PC-9 (cell line): ENCODE results near the gene SSR1. TPM values are rescaled to one million over a fixed set of nuclear protein-coding genes. Genes with fewer than 3 reads are reported as not detected.

Experiments
- BruUV-seq: library from RNA; stranded (reverse); fragments of 400-500 nt; replicated peaks from 2 replicates; lab custom pipeline; 2021; lab: Mats Ljungman, UMichigan
- CTCF ChIA-PET: fragments of 300-600 bp; sonication (Branson Sonifier 250); formaldehyde crosslinking; loops from one replicate; lab custom pipeline; 2022; ENCODE audit warnings: antibody characterized with exemption; lab: Charles Lee
- POLR2A ChIA-PET: fragments of 300-600 bp; sonication (Branson Sonifier 250); formaldehyde crosslinking; loops from one replicate; lab custom pipeline; 2022; ENCODE audit warnings: antibody characterized with exemption; ENCODE audit not compliant: unreplicated experiment; lab: Charles Lee
- DNase-seq, 2 experiments: peaks; one replicate each; pipeline versions ENCODE4 v3.0.0 to v3.0.0-alpha.2; 2015 to 2022; ENCODE audit warnings: mixed read lengths in 1 of 2
- H2AFZ ChIP-seq: fragments of 200-600 bp; sonication (generic); 2 replicates; pipeline ENCODE4 v1.8.1; 2017; ENCODE audit warnings: antibody characterized with exemption
- H3F3A ChIP-seq: fragments of 200-600 bp; sonication (generic); 2 replicates; pipeline ENCODE4 v1.8.1; 2017; ENCODE audit warnings: antibody characterized with exemption, mild to moderate bottlenecking, low read depth; ENCODE audit not compliant: insufficient read depth
- H3K27ac ChIP-seq: fragments of 200-600 bp; sonication (generic); 2 replicates; pipeline ENCODE4 v1.6.1; 2016; ENCODE audit warnings: mixed run types
- H3K27me3 ChIP-seq: fragments of 200-600 bp; sonication (generic); 2 replicates; pipeline ENCODE4 v1.6.1; 2016; ENCODE audit warnings: low read depth, mixed run types; ENCODE audit not compliant: insufficient read depth
- H3K36me3 ChIP-seq: fragments of 200-600 bp; sonication (generic); 2 replicates; pipeline ENCODE4 v1.6.1; 2016; ENCODE audit warnings: low read depth, mixed run types
- H3K4me1 ChIP-seq: fragments of 200-600 bp; sonication (generic); replicated peaks from 2 replicates; pipeline ENCODE4 v1.6.1; 2016; ENCODE audit warnings: mixed run types; ENCODE audit not compliant: insufficient read depth
- H3K4me2 ChIP-seq: fragments of 200-600 bp; sonication (generic); 2 replicates; pipeline ENCODE4 v1.6.1; 2017; ENCODE audit warnings: mixed run types
- H3K4me3 ChIP-seq: fragments of 200-600 bp; sonication (generic); 2 replicates; pipeline ENCODE4 v1.6.1; 2016; ENCODE audit warnings: mixed run types
- H3K79me2 ChIP-seq: fragments of 200-600 bp; sonication (generic); 2 replicates; pipeline ENCODE4 v1.6.1; 2017; ENCODE audit warnings: low read depth, mixed run types
- H3K9me2 ChIP-seq: fragments of 200-600 bp; sonication (generic); 2 replicates; pipeline ENCODE4 v1.8.1; 2017; ENCODE audit warnings: mild to moderate bottlenecking; ENCODE audit not compliant: insufficient read depth
- H3K9me3 ChIP-seq: fragments of 200-600 bp; sonication (generic); 2 replicates; pipeline ENCODE4 v1.8.1; 2016; ENCODE audit warnings: low read depth; ENCODE audit not compliant: insufficient read depth
- H4K20me1 ChIP-seq: fragments of 200-600 bp; sonication (generic); 2 replicates; pipeline ENCODE4 v1.8.1; 2017; ENCODE audit not compliant: insufficient read depth
- EZH2 ChIP-seq: fragments of 200-600 bp; sonication (generic); IDR thresholded peaks from 2 replicates; pipeline ENCODE4 v1.8.0; 2017; ENCODE audit warnings: antibody characterized with exemption, low read depth
- intact Hi-C: fragments of 100-400 bp; cut with micrococcal nuclease; formaldehyde crosslinking; loops from one replicate; pipeline ENCODE4 v1.10.0; 2022; ENCODE audit not compliant: unreplicated experiment
- total RNA-seq: library from RNA; stranded (reverse); gene quantifications from 2 replicates; pipeline ENCODE4 v1.2.3, GENCODE V29; 2021
- TF ChIP-seq, protein P1 (sequence below): fragments of 200-600 bp; sonication (generic); conservative IDR thresholded peaks from 2 replicates; pipeline ENCODE4 v1.6.1; 2017; ENCODE audit warnings: mixed run types, antibody characterized with exemption, mild to moderate bottlenecking, moderate library complexity

Gene SSR1
- total RNA-seq, 1 experiment from 2014 or later: 118 TPM

DNA sequence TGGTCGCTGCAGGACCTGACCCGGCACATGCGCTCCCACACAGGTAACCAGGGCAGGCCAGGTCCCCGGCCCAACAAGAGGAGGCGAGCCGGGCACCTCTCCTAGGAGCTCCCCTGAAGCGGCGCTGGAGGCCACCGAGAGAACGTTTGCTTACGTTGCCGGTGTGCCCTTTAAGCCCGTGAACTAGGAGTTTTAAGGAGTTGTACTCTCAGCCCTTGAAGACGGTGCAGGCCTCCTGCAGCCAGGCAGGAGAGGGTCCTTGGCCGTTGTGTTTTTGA is 65.9 kb downstream of the SSR1 start:
- ChIA-PET CTCF (no interaction called here), POLR2A (no interaction called here)
- Histone ChIP-seq H3K27ac (no peak overlapping the region), H3F3A (peaks cover 7% of the 10 kb centered on the region; the same call in 1 of the 2 replicates), H3K79me2 (no peaks in the 10 kb centered on the region), H3K9me2 (no peaks in the 10 kb centered on the region), H3K4me1 (peaks cover 13% of the 10 kb centered on the region; the same call in 1 of the 2 replicates), H4K20me1 (no peaks in the 10 kb centered on the region; the same call in 1 of the 2 replicates), H3K4me3 (no peak overlapping the region), H3K27me3 (no peaks in the 10 kb centered on the region), H3K36me3 (no peaks in the 10 kb centered on the region), H2AFZ (no peak overlapping the region), H3K9me3 (no peaks in the 10 kb centered on the region), H3K4me2 (no peak overlapping the region)
- no TSS peak for BruUV-seq
- no peak for DNase-seq
- intact Hi-C loops: no loop called here
- TF ChIP-seq, protein P1, sequence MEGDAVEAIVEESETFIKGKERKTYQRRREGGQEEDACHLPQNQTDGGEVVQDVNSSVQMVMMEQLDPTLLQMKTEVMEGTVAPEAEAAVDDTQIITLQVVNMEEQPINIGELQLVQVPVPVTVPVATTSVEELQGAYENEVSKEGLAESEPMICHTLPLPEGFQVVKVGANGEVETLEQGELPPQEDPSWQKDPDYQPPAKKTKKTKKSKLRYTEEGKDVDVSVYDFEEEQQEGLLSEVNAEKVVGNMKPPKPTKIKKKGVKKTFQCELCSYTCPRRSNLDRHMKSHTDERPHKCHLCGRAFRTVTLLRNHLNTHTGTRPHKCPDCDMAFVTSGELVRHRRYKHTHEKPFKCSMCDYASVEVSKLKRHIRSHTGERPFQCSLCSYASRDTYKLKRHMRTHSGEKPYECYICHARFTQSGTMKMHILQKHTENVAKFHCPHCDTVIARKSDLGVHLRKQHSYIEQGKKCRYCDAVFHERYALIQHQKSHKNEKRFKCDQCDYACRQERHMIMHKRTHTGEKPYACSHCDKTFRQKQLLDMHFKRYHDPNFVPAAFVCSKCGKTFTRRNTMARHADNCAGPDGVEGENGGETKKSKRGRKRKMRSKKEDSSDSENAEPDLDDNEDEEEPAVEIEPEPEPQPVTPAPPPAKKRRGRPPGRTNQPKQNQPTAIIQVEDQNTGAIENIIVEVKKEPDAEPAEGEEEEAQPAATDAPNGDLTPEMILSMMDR: no peak
- TF ChIP-seq EZH2: no peak

DNA sequence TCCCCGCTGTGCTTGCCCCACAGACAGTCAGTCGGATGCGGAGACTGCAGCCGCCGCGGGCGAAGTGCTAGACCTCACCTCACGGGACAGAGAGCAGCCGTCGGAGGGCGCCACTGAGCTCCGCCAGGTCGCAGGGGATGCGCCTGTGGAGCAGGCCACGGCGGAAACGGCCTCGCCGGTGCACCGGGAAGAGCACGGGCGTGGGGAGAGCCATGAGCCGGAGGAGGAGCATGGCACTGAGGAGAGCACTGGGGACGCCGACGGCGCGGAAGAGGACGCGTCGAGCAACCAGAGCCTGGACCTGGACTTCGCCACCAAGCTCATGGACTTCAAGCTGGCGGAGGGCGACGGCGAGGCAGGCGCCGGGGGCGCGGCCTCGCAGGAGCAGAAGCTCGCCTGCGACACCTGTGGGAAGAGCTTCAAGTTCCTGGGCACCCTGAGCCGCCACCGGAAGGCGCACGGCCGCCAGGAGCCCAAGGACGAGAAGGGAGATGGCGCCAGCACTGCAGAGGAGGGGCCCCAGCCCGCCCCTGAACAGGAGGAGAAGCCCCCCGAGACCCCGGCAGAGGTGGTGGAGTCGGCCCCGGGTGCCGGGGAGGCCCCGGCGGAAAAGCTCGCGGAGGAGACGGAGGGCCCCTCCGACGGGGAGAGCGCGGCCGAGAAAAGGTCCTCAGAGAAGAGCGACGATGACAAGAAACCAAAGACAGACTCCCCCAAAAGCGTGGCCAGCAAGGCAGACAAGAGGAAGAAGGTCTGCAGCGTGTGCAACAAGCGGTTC is 66.4 kb downstream of the SSR1 start:
- POLR2A ChIA-PET: no interaction called here
- intact Hi-C loops: no loop called here
- H3K79me2 ChIP-seq: no peaks in the 10 kb centered on the region
- H2AFZ ChIP-seq: no peak overlapping the region
- H3K27me3 ChIP-seq: no peaks in the 10 kb centered on the region
- no peak for DNase-seq
- CTCF ChIA-PET: interaction anchor here (0.7 kb wide), 1 partner anchor 487 kb away, joined by 10 read pairs; no protein-coding TSS in a partner anchor
- no peaks in the 10 kb centered on the region for H3K9me2 ChIP-seq
- H3K9me3 ChIP-seq: no peaks in the 10 kb centered on the region
- no TSS peak for BruUV-seq
- peaks cover 18% of the 10 kb centered on the region; the same call in 1 of the 2 replicates for H3K4me1 ChIP-seq
- H3K27ac ChIP-seq: no peak overlapping the region
- H4K20me1 ChIP-seq: no peaks in the 10 kb centered on the region
- peaks cover 7% of the 10 kb centered on the region; the same call in 1 of the 2 replicates for H3F3A ChIP-seq
- H3K4me2 ChIP-seq: no peak overlapping the region
- H3K4me3 ChIP-seq: no peak overlapping the region
- TF ChIP-seq EZH2: no peak
- TF ChIP-seq, protein P1: no peak
- no peaks in the 10 kb centered on the region for H3K36me3 ChIP-seq

DNA sequence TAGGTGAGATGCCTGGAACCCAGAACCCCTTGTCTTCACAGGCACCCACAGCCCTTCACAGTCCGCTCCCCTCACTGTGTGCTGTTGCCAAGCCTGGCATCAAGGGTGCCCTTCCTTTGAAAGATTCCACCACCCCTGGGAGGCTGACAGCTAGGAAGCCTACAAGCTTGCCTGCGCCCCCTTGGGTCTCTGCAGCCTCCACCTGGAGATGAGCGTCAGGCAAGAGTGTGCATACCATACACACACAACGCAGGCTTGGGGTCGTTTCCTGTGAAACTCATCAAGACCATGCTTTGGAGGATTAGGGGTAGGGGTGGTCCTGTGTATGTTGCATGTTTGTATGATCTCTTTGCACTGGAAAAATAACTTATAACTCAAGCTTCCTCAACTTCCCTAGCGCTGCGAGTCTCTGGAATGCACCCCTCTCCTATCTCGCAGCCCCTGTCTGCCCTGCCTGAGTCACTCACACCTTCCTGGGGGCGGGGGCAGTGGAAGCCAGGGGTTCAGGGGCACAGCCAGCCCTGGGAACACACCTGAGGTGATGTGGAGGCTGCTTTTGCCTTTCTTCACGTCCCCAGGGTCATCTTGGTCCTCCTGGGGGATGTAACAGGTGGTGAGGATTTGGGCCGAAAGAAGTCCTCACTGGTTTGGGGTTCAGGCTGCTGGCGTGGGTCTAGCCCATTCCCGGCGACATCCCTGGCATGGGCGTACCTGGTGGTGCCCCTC is 67.2 kb downstream of the SSR1 start:
- Histone ChIP-seq H3K27ac (no peak overlapping the region), H4K20me1 (no peaks in the 10 kb centered on the region), H3K9me2 (no peaks in the 10 kb centered on the region), H3K4me3 (no peak overlapping the region), H2AFZ (no peak overlapping the region), H3K36me3 (no peaks in the 10 kb centered on the region), H3F3A (peaks cover 7% of the 10 kb centered on the region; the same call in 1 of the 2 replicates), H3K4me1 (peaks cover 18% of the 10 kb centered on the region; the same call in 1 of the 2 replicates), H3K4me2 (no peak overlapping the region), H3K27me3 (no peaks in the 10 kb centered on the region), H3K79me2 (no peaks in the 10 kb centered on the region), H3K9me3 (no peaks in the 10 kb centered on the region)
- no TSS peak for BruUV-seq
- CTCF ChIA-PET: interaction anchor here (0.7 kb wide), 1 partner anchor 486 kb away, joined by 10 read pairs; no protein-coding TSS in a partner anchor
- DNase-seq: no peak
- intact Hi-C loops: no loop called here
- POLR2A ChIA-PET: no interaction called here
- TF ChIP-seq EZH2: no peak
- TF ChIP-seq, protein P1: no peak
